IPS-18c (cell line): ENCODE measurements around the gene ASB2.

Source experiments
- H3K4me3 ChIP-seq: 2 replicates; pipeline ENCODE4 v1.7.0; 2013; ENCODE audit warnings: low read depth, mild to moderate bottlenecking, low read length, moderate library complexity; ENCODE audit not compliant: insufficient read depth
- H3K9me3 ChIP-seq: one replicate; pipeline ENCODE4 v1.6.1; 2013; ENCODE audit warnings: mild to moderate bottlenecking, low read length, moderate library complexity; ENCODE audit not compliant: control insufficient read depth, insufficient read depth

Gene ASB2, protein sequence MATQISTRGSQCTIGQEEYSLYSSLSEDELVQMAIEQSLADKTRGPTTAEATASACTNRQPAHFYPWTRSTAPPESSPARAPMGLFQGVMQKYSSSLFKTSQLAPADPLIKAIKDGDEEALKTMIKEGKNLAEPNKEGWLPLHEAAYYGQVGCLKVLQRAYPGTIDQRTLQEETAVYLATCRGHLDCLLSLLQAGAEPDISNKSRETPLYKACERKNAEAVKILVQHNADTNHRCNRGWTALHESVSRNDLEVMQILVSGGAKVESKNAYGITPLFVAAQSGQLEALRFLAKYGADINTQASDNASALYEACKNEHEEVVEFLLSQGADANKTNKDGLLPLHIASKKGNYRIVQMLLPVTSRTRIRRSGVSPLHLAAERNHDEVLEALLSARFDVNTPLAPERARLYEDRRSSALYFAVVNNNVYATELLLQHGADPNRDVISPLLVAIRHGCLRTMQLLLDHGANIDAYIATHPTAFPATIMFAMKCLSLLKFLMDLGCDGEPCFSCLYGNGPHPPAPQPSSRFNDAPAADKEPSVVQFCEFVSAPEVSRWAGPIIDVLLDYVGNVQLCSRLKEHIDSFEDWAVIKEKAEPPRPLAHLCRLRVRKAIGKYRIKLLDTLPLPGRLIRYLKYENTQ

GRCh38 chr14:93976477-93977057 lies at the start of gene ASB2:
Gene ASB2 (minus strand): TSS chr14:93976570. CDS start chr14:93964539, 12,031 bp downstream.
- H3K9me3 ChIP-seq = no peaks in the 10 kb centered on the region
- no peak within 1 kb of the TSS for H3K4me3 ChIP-seq

GRCh38 chr14:94025720-94026119 lies 49.4 kb upstream of the ASB2 start:
- H3K9me3 ChIP-seq = no peaks in the 10 kb centered on the region
- no peak overlapping the region for H3K4me3 ChIP-seq

GRCh38 chr14:94024549-94024948 lies 48.2 kb upstream of the ASB2 start:
- Histone ChIP-seq H3K4me3 (no peak overlapping the region), H3K9me3 (no peaks in the 10 kb centered on the region)

- Histone ChIP-seq H3K9me3 (no peaks in the 10 kb centered on the region), H3K4me3 (no peak overlapping the region; the same call in 1 of the 2 replicates)
Observed at GRCh38 chr14:94022532-94023411, 46.4 kb upstream of the ASB2 start.

DNA sequence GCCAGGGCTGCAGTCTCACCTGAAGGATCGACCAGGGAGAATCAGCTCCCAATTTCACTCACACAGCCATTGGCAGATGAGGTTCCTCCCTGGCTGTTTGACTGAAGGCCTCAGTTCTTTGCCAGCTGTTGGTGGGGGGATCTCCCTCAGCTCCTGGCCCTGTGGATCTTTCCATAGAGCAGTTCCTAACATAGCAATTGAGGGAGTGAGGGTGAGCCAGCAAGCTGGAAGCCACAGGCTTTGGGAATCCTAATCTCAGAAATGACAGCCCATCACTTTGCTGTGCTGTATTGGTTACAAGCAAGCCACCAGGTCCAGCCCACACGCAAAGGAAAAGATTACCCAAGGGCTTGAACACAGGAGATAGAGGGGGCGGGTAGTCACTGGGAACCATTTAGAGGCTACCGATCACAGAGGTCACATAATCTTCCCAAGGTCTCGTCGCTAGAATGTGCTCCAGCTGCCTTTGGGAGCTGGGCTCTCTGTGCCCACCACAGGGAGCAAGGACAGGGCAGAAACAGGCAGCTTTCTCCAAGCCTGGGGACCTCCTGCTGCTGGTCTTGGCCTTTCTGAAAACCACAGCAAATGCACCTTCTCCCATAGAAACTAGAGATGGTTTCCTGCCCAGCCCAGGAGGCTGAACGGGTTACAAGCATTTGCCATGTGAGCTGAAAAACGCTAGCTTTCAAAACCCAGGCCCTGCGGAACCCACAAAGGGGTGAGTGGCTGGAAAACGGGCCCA lies 45.2 kb upstream of the ASB2 start:
- Histone ChIP-seq H3K9me3 (no peaks in the 10 kb centered on the region), H3K4me3 (no peak overlapping the region)

DNA sequence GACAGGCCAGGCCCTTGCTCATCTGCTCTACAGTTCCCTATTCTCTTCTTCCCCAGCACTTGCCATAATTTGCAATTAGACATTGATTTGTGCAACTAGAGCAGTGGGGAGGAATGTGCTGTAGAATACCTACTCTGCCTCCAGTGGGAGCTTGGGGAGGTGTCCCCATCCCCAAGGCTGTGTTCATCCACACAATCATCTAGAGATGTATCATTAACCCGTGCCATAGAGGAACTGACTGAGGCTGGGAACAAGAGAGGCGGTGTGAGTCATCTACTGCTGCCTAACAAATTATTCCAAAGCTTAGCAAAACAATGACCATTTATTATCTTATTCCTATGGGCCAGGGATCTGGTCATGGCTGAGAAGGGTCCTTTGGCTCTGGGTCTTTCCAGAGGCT lies 44.6 kb upstream of the ASB2 start:
- Histone ChIP-seq H3K4me3 (no peak overlapping the region), H3K9me3 (no peaks in the 10 kb centered on the region)

DNA sequence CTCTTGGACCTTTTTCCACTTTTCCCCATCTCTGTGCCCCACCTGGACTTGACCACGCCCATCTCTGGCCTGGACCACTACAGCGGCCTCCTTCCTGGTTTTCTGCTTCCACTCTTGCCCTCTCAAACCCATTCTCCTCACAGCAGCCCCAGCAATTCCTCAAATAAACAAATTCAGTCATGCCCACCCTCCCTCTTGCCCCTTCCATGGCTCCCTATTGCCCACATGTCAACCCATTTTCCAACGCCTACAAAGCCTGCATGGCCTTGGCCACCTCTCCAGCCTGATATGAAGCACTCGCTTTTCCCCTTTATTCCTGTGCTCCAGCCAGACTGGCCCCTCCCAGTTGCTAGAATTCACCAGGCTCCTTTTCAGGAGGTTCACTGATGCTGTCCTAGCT lies 43.9 kb upstream of the ASB2 start:
- Histone ChIP-seq H3K9me3 (no peaks in the 10 kb centered on the region), H3K4me3 (no peak overlapping the region)

DNA sequence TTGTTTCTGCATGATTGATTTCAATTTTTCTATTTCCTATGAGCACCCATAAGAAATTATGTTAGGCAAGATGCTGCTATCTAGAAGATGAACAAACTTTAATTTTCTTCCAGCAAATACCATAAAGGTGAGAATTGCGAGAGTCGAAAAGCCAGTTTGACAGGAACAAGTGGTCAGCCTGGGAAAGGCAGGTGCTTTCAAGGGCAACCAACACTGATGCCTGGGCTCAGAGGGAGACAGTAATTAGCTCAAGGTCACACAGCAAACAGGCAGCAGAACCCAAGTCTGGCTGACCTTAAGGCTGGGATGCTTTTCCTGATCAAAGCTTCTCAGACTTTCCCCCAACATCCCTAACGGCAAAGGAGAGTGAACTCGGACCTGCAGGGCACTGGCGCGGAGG lies 43.0 kb upstream of the ASB2 start:
- H3K9me3 ChIP-seq = no peaks in the 10 kb centered on the region
- no peak overlapping the region for H3K4me3 ChIP-seq

DNA sequence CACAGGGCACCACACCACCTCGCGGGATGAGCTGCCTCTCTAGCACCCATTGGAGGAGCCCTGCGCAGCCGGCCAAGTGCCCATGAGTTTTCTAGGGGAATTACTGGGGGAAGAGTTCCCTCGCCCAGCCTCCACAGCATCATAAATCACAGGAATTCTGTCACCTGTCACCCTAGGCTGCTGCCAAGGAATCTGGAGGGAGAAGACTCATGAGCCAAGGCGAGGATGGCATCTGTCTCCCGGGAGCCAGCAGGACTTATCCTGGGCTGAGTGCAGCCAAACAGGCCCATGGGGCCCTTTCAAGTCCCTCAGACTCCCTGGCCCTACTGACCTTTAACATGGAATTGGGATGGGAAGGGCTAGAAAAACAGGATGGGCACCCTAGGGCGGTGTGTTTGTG lies 41.9 kb upstream of the ASB2 start:
- no peak overlapping the region for H3K4me3 ChIP-seq
- no peaks in the 10 kb centered on the region for H3K9me3 ChIP-seq

DNA sequence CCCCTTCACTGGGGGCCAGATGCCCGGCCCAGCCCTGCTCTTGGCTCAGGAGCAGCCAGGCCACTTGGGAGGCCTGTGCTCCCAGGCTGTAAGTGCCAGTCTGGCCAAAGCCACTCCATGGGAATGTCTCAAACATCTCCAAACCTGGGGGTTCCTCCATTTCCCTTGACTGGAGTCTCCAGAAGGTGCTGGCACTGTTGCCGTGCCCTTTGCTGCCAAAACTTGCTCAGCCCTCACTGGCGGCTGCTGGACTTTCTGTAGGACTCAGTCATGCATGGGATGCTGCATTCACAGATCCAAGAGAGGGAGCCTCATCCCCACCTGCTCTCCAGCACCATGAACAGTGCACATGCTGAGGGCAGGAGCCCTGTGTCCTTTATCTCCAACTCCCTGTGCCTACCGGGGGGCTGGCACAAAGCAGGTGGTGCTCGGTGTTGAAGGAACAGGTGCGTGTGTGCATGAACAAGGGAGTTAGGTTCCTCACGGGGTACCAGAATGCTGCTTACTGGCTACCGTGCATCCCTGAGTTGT lies 40.1 kb upstream of the ASB2 start:
- no peaks in the 10 kb centered on the region for H3K9me3 ChIP-seq
- H3K4me3 ChIP-seq = no peak overlapping the region

- Histone ChIP-seq H3K9me3 (no peaks in the 10 kb centered on the region), H3K4me3 (no peak overlapping the region)
Observed at GRCh38 chr14:94015223-94015622, 38.9 kb upstream of the ASB2 start.

GRCh38 chr14:94014382-94014781 lies 38.0 kb upstream of the ASB2 start:
- H3K9me3 ChIP-seq = no peaks in the 10 kb centered on the region
- H3K4me3 ChIP-seq = no peak overlapping the region

GRCh38 chr14:94011795-94012194 lies 35.4 kb upstream of the ASB2 start:
- H3K9me3 ChIP-seq = no peaks in the 10 kb centered on the region
- no peak overlapping the region for H3K4me3 ChIP-seq

GRCh38 chr14:94010625-94011024 lies 34.3 kb upstream of the ASB2 start:
- Histone ChIP-seq H3K9me3 (no peaks in the 10 kb centered on the region), H3K4me3 (no peak overlapping the region)

- Histone ChIP-seq H3K4me3 (no peak overlapping the region), H3K9me3 (no peaks in the 10 kb centered on the region)
Observed at GRCh38 chr14:94009767-94010166, 33.4 kb upstream of the ASB2 start.

- Histone ChIP-seq H3K9me3 (no peaks in the 10 kb centered on the region), H3K4me3 (no peak overlapping the region)
Observed at GRCh38 chr14:94008234-94008633, 31.9 kb upstream of the ASB2 start.
